Neural progenitor cell (in vitro differentiated cells): ENCODE measurements around the gene BTN2A1.

Experiments used
- CTCF ChIP-seq: fragments of 200-600 bp; sonication (generic); IDR thresholded peaks from 2 replicates; pipeline ENCODE4 v1.5.1; 2017; ENCODE audit warnings: antibody characterized with exemption, mild to moderate bottlenecking
- EZH2 ChIP-seq: fragments of 200-600 bp; sonication (generic); IDR thresholded peaks from 2 replicates; pipeline ENCODE4 v1.6.1; 2017; ENCODE audit warnings: antibody characterized with exemption, mild to moderate bottlenecking, moderate library complexity
- EZH2phosphoT487 ChIP-seq: fragments of 200-600 bp; sonication (generic); IDR thresholded peaks from 2 replicates; pipeline ENCODE4 v1.6.1; 2017; ENCODE audit warnings: antibody characterized with exemption

- TF ChIP-seq CTCF (no peak), EZH2 (no peak), EZH2phosphoT487 (no peak)
Observed at GRCh38 chr6:26464014-26464413, 6.3 kb downstream of the BTN2A1 start.
